Kidney epithelial cell (primary cell): Measurements from ENCODE around the gene PAK1. TPM values are rescaled to one million over a fixed set of nuclear protein-coding genes. Genes with fewer than 3 reads are reported as not detected.

Experiments used
- DNase-seq: peaks from one replicate; pipeline ENCODE4 v3.0.0-alpha.2; 2010; ENCODE audit warnings: low read depth
- H3K27me3 ChIP-seq: 2 replicates; pipeline ENCODE4 v1.6.0; 2011; ENCODE audit warnings: low read length; ENCODE audit not compliant: control insufficient read depth, insufficient read depth
- H3K36me3 ChIP-seq: 2 replicates; pipeline ENCODE4 v1.5.1; 2011; ENCODE audit warnings: low read length; ENCODE audit not compliant: control insufficient read depth, insufficient read depth
- H3K4me3 ChIP-seq: 2 replicates; pipeline ENCODE4 v1.5.1; 2011; ENCODE audit warnings: low read depth, mild to moderate bottlenecking, control low read depth, low read length
- total RNA-seq: library from RNA; depleted of rRNA; stranded (reverse); fragments of >200 nt; gene quantifications from 2 replicates; pipeline ENCODE4 v1.2.3, GENCODE V29; 2015
- TF ChIP-seq, protein P1 (sequence below): IDR thresholded peaks from 2 replicates; pipeline ENCODE4 v1.5.1; 2011; ENCODE audit warnings: mild to moderate bottlenecking, moderate library complexity, low read length, control low read depth, inconsistent platforms; ENCODE audit not compliant: insufficient read depth, poor library complexity, severe bottlenecking

The PAK1 gene
- total RNA-seq, 1 donor from 2014 or later = 35.3 TPM

DNA sequence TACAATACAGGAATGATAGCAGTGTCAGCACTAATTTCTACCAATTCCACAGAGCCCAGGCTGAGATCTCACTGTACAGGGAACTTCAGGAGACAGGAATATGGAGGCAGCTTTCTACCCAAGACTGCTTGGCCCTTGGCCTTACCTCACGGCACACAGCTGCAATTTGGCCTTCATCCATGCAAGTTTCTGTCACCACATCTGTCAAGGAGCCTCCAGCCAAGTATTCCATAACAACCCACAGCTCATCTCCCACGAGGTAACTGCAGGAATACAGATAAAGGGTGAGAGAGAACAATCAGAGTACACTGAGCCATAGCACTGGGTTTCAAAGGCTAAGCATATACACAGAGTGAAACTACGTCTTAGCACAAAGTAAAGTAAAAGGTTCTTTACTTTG, 133.4 kb downstream of the PAK1 start:
- DNase-seq = no peak

DNA sequence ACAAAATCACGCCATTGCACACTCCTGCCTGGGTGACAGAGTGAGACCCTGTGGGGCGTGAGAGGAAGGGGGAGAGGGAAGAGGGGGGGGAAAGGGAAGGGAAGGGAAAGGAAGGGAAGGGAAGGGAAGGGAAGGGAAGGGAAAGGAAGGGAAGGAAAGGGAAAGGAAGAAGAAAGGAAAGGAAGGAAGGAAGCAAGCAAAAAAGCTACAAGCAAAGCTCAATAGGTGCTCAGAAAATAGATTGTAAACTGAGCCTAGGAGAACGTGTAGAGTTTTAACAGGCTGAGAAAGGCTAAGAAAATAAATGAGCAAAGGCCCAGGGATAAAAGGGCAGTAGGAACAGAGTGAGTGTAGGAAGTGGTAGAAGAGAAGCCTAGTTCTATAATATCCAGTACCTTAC, 141.6 kb downstream of the PAK1 start:
- TF ChIP-seq, protein P1, sequence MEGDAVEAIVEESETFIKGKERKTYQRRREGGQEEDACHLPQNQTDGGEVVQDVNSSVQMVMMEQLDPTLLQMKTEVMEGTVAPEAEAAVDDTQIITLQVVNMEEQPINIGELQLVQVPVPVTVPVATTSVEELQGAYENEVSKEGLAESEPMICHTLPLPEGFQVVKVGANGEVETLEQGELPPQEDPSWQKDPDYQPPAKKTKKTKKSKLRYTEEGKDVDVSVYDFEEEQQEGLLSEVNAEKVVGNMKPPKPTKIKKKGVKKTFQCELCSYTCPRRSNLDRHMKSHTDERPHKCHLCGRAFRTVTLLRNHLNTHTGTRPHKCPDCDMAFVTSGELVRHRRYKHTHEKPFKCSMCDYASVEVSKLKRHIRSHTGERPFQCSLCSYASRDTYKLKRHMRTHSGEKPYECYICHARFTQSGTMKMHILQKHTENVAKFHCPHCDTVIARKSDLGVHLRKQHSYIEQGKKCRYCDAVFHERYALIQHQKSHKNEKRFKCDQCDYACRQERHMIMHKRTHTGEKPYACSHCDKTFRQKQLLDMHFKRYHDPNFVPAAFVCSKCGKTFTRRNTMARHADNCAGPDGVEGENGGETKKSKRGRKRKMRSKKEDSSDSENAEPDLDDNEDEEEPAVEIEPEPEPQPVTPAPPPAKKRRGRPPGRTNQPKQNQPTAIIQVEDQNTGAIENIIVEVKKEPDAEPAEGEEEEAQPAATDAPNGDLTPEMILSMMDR = no peak
- Histone ChIP-seq H3K36me3 (no peaks in the 10 kb centered on the region), H3K27me3 (no peaks in the 10 kb centered on the region), H3K4me3 (no peak overlapping the region)
- no peak for DNase-seq

More for the DNA sequence above, 133.4 kb downstream of the PAK1 start:
- Histone ChIP-seq H3K4me3 (no peak overlapping the region), H3K27me3 (no peaks in the 10 kb centered on the region), H3K36me3 (no peaks in the 10 kb centered on the region)
- TF ChIP-seq, protein P1 = no peak

DNA sequence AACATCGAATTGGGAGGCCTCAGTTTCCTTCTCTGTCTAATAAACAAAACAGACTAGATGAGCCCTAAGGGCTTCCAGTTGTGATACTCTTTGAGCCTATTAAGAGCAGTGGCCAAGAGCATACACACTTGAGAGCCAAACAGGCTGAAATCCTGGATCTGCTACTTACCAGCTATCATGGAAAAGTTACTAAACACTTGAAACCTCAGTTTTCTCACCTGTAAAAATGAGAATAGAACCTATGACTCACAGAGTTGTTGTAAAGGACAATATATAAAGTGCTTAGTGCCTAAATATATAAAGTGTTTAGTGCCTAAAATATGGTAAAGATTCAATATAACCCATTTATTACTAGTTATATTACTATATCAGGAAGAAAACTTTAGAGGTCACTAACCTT, 148.7 kb downstream of the PAK1 start:
- DNase-seq = no peak
- Histone ChIP-seq H3K36me3 (no peaks in the 10 kb centered on the region), H3K27me3 (no peaks in the 10 kb centered on the region), H3K4me3 (no peak overlapping the region)
- TF ChIP-seq, protein P1 = no peak

DNA sequence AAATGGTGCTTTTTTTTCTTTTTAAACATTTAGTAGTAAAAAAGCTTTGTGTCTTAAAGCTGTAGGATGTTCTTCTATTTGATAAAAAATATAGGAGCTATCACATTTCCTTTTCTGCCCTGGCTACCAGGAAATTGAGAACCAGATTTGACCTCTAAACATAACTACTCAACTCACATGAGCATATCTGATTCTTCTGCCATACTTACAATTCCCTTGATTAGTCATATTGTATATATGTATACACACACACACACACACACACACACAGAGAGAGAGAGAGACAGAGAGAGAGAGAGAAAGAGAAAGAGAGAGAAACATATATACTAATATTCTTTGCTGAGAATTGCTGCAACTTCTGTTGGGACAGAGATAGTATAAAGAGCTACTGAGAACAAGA, 149.4 kb downstream of the PAK1 start:
- Histone ChIP-seq H3K36me3 (no peaks in the 10 kb centered on the region), H3K27me3 (no peaks in the 10 kb centered on the region), H3K4me3 (no peak overlapping the region)
- TF ChIP-seq, protein P1 = no peak
- DNase-seq = no peak

DNA sequence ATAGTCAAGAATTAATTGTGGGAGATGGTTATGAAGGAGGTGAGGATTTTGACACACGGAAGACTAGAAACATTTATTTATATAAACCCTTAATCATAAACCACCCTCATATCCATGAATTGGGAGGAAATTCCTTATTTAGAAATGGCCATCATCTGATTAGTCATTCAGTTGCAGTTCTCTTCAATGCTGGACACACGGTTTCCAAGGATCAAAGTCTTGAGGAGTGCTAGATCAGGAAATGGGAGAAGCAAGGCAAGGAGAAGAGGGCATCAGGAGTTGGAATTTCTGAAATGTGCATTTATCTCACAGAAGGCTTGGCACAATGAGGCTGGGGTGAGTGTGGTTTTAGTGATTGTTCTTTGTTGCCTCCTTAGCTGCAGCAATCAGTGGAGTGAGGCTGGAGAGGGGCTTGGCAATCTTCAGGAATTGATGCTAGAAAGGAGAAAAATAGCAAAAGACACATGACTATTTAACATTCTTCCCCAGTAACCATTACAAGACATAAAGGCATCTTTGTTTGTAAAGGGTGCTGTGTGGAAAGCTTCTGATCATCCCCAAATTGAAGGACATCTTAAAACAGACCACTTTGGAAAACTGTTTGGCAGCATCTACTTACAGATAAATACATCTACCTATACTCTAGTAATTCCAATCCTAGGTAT, 150.8 kb downstream of the PAK1 start:
- DNase-seq = no peak
- Histone ChIP-seq H3K27me3 (no peaks in the 10 kb centered on the region), H3K36me3 (no peaks in the 10 kb centered on the region), H3K4me3 (no peak overlapping the region)
- TF ChIP-seq, protein P1 = no peak

DNA sequence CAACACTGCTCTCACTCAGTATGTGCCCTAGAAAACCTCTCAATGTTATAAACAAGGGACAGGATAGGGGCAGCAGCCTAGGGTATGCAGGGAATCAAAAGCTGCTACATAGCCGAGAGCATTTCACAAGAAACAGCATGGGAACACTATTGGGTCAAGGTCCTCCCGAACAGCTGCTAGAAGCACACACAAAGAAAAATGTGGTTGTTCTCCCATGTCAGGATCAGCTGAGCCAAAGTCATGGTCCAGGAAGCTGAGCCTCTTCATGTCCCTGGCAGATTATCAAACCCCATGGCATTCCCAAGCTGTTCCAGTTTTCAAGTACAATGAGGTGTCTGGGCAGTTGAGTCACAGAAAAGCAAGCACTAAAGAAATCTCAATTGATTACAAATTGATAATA, 151.4 kb downstream of the PAK1 start:
- H3K27me3 ChIP-seq = no peaks in the 10 kb centered on the region
- no peak for DNase-seq
- no peak overlapping the region for H3K4me3 ChIP-seq
- H3K36me3 ChIP-seq = no peaks in the 10 kb centered on the region
- TF ChIP-seq, protein P1 = no peak
